GM19240 (cell line): Measurements from ENCODE around the gene SLC39A10.
"Not testable (repeated sequence)": the region's sequence is repeated elsewhere in the genome, so short reads cannot be mapped to it uniquely, and the experiment has no call there.

Experiments
- DNase-seq: peaks from one replicate; pipeline ENCODE4 v3.0.0; 2011; ENCODE audit warnings: low spot score; ENCODE audit not compliant: insufficient read length

Gene SLC39A10

DNA sequence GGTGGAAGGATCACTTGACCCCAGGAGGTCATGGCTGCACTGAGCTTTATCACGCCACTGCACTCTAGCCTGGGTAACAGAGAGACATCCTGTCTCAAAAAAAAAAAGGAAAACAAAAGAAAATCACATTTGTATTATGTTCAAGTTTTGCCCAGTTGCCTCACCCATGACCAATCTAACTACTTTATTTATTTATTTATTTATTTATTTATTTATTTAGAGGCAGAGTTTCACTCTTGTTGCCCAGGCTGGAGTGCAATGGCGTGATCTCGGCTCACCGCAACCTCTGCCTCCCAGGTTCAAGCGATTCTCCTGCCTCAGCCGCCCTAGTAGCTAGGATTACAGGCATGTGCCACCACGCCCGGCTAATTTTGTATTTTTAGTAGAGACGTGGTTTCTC, 12.3 kb upstream of the SLC39A10 start:
- not testable (repeated sequence) for DNase-seq

DNA sequence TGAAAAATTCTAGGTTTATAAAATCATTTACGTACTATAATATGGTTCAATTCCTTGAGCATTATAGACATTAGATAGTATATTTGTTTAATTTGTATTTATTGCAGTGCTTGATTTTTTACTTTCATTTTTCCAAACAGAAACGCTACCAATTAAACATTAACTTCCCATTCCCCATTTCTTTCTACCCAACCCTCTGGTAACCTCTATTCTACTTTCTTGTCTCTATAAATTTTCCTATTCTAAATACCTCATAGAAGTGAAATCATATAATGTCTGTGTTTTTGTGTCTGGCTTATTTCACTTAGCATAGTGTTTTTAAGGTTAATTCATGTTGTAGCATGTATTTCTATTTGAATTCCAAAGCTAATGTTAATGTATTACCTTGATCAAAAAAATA, 11.6 kb upstream of the SLC39A10 start:
- no peak for DNase-seq

DNA sequence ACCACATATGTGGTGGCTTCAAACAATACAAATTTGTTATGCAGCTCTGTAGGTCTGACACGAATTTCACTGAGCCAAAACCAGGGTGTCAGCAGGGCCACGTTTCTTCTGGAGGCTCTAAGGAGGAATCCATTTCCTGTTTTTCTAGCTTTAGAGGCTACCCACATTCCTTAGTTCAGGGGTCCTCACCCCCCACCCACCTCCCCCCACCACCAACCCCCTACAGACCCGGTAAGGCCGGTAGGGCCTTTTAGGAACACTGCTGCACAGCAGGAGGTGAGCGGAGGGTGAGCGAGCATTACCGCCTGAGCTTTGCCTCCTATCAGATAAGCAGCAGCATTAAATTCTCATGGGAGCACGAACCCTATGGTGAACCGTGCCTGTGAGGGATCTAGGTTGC, 10.6 kb upstream of the SLC39A10 start:
- DNase-seq, result no peak

DNA sequence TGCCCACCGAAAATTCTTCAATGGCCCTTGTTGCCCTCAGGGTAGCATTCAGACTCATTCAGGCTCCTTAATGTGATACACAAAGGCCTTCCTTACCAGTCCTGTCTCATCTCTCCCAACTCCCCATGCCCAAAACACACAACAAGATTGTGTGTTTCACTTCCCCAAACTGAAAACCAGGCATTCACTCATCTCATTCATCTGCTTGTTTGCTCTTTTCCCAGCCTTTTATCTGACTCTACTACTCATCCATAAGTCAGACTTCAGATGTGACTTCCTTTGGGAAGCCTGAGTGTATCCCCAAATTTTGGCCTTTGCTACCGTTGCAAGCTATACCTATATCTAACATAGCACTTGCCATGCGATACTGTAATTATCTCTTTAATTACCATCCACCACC, 9.7 kb upstream of the SLC39A10 start:
- no peak for DNase-seq

DNA sequence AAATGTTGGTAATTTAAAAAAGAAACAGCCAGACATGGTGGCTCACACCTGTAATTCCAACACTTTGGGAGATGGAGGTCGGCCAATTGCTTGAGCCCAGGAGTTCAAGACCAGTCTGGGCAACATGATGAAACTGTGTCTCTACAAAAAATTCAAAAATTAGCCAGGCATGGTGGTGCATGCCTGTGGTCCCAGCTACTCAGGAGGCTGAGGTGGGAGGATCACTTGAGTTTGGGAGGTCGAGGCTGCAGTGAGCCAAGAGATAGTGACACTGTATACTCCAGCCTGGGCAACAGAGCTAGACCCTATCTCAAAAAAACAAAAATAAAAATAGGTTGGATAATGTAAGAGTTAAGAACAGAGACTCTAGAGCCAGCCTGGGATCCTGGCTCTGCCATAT, 8.7 kb upstream of the SLC39A10 start:
- not testable (repeated sequence) for DNase-seq

DNA sequence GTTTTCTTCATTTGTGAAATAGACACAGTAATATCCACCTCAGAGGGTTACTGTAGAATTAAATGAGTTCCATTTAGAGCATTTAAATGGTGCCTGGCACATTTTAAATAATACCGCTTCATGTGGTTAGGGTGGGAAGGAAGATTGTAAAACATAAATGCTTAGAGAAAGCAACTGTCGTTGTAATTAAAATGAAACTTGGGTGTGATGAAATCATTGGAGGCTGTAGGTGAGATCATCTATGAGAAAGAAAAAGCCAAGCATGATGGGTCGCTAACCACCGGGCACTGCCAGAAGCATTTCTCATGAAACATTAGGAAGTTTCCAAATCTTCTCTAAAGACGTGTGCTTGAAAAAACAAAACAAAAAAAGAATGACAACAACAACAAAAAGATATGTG, 8.2 kb upstream of the SLC39A10 start:
- no peak for DNase-seq

DNA sequence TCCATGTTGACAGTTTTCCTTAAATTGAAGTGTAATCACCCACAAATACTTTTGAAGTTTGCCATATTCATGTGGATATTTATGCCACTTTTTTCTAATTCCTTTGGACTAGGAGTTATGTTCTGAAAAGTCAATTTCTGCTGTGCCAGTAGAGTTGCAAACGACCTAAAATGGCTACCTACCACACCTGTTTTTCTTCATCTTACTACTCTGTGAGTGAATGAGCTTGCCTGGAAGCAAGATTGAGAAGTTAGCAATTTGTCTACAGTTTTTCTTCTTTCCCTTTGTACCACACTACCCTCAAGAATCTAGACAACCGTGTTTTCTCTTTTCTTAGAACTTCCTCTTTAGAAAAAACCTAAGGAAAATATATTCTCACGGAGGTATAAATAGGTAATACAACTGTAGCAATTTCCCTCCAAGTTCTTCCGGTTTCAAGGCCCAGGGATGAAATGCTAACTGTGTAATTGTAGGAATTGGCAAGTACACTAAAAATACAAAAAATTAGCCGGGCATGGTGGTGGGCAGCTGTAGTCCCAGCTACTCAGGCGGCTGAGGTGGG, 7.3 kb upstream of the SLC39A10 start:
- DNase-seq, result no peak

DNA sequence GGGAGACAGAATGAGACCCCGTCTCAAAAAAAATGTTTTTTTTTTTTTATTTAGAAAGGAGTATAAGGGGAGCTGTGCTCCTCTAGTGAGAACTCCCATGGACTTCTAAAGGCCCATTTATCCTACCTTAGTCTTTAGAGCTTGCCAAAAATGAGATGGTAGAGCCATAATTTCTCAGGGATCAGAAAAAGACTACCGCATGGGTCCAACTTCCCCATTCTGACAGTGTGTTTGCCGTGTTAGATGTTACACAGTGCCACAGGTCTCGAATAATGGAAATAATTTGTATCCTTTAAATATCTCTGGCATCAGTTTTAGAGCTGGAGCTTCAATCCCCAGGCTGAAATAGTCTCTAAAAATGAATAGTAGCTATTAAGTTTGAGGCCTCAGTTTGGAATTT, 6.0 kb upstream of the SLC39A10 start:
- DNase-seq, result no peak

DNA sequence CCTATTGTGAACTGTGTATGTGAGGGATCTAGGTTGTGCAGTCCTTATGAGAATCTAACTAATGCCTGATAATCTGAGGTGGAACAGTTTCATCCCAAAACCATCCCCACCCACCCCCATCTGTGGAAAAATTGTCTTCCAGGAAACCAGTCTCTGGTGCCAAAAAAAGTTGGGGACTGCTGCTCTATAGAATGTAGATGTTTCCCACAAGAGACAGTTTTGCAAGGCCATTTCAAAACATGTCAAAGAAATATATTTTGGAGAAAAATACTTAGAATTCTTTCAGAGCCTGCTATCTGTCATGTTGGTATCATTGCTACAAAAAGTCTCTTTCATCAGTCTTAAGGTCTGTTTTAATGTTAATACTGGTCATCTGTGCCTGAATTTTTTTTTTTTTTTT, 4.1 kb upstream of the SLC39A10 start:
- DNase-seq, result no peak

DNA sequence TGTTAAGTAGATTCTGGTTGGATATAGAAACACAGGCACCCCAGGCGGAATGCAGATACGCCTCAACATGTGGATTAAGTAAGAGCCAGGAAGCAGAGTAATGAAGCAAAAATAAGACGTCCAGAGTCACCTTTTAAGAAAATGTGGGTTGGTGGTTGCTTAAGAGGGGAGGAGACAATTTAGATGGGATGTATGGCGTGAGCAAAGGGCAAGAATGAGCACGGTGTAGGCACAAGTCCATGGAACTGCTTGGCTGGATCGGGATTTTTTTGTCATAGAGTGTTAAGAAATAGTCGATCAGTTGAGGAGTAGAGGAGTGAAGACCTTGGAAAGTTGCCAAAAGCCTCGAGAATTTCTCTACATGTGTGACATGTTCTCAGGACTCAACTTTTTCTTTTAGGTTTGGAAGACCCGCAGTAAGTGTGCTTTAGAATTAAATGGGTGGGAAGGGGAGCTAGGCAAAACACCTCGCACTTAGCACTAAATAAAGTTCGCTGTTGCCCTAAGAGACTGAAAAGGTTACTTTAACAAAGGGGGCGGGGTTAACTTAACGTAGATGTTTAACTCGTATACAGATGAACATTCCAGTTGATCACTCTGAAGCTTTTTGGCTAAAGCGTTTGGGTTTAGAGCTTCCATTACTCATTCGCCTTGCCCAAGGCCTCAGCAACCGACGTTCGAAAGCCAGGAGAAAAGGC, 716 bp upstream of the SLC39A10 start:
- no peak for DNase-seq

DNA sequence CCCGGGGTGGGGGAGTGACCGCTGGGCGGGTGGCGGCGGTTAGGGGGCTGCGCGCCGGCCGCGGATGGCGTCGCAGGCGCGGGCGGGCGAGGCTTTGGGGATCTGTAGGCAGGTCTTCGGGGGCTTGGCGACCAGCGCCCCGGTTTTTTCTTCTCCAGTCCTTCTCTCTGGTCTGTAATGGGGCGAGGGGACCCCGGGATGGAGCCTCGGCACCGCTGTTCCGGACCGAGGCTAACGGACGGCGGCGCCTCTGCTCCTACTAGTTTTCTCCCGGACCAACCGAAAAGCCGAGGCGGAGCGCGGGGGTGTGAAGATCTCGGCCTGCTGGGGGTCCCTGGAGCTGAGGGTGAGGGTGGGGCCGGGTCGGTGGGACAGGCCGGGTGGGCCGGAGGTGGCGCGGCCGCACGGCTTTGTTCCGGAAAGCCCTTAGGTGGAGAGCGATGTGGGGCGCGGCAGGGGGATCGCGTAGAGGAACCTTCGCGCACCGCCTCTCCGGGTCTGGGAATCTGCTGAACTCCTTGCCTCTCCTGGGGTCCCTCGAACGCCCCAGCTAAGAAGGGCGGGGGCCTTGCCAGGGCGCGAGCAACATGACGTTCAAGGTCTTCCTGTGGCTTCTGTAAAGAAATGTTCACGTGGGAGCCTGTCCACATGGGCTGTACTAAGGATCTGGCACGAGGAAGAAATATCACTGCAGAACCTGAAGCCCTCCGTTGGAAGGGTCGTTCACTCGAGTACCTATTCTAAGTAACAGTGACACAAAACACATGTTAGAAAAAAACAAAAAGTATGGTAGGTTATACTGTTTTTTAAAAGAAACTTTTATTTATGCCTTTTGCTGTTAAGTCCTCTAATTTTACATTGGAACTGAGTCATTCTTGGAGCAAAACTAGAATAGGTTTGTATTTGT, 861 bp downstream of the SLC39A10 start:
- no peak for DNase-seq

DNA sequence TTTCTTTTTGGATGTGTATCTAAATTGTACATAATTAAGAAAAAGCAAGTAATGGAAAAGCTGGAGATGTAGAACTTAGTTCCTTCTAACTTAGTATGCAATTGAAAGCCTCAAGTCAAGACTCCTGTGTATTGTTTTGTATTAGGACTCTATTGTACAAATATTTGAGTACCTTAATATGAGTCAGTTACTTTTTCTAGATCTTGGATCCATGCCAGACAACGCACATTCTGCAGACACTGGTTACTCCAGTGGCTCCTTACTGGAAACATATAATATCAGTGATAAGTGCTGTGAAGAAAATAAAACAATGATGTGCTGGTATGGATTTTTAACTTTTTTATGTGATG, 1.5 kb downstream of the SLC39A10 start:
- no peak for DNase-seq

DNA sequence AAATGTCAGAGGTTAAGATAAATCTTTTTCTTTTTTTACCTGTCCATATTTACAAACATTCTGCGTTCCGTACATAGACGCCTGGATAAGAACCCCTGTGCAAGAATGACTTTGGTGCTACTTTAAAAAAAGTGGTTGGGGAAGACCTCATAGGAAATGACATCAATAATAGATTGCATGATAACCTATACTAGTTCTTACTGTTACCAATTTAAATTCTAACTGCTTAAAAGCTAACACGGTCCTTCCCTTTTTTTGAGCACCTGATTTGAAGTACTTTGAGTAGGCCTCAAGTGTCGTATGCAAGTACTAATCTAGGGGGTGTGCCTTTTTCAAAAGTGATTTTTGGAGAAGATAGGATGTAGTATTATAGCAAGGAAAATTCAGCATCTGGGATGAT, 2.1 kb downstream of the SLC39A10 start:
- DNase-seq, result no peak

DNA sequence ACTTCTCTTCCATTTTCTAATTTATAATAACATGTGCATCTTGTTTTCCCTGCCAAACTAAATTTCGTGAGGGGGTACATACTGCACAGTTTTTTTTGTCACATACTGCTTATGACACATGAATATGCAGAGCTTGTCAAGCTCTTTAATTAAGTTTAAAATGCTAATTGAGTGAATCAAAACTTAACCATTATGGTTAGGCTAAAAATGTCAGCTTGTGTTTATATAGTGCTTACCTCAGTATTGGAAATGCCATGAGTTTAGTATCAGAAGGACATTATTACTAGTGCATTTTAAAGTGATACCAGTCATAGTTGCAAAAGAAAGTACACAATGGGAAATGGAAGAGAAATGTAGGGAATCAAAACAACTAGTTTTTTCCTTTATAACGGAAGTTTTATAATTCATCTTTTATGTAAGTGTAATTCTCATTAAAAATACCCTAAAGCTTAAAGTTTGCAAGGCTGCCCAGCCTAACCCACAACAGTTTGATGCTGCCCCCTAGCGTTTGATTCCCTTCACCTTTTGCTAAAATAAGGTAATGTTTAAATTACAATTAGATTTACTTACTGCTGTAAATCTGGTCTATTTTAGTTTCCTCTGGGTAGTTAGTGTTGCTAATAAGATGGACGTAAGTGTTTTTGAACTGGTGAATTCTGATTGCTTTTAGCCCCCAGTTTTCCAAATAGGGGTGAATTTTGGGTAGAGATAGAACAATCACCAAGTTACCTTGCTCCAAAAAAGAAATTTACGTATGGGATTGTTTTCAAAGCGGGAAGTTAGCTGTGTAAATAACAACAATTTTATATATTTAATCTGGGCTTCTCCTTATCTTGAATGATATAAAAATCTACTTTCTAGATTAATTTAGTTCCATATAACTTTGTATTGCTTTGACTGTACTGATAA, 3.2 kb downstream of the SLC39A10 start:
- no peak for DNase-seq

DNA sequence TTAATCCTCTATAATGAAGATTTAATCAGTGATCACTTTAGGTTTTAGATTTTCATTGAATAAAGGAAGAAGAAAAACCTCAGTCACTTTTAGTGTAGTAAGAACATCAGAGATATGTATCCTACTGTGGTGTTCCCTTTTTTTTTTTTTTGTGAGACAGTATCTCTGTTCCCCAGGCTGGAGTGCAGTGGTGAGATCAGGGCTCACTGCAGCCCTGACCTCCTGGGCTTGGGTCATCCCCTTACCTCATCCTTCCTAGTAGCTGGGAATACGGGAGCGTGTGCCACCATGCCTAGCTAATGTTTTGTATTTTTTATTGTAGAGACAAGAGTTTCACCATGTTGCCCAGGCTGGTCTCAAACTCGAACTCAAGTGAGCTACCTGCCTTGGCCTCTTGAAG, 5.1 kb downstream of the SLC39A10 start:
- DNase-seq, result no peak

DNA sequence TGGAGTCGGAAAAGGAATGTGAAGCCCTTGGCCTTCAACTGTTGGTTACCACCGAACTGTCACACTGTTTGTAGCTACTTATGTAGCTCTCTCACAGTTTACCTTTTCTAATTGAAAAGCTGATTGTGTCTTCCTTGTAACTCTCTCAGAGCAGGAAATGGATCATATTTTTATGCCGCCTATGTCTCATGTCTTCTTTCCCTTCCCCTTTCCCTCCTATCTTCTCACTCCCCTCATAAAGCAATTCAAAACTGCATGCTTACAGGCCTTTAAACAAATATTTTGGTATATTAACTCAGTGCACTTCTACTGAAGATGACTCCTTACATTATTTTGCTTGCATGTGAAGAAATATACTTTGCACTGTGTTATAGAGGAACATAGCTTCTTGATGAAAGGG, 6.0 kb downstream of the SLC39A10 start:
- DNase-seq, result no peak

DNA sequence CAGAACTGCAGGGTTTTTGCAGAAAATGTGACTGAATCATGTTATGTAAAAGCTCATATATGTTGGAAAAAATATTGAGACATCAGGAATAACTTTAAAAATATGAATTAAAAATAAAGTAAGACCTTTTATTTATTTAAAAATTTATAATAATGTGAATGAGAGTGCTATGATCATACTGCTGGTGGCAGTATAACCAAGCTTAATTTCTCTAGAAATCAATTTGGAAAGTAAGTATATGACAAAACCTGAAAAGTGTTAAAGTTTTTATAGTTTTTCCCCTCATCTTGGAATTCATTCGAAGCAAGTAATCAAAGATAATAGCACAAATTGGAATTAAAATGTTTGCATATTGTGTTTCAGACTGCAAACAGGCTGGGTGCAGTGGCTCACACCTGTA, 7.5 kb downstream of the SLC39A10 start:
- no peak for DNase-seq

DNA sequence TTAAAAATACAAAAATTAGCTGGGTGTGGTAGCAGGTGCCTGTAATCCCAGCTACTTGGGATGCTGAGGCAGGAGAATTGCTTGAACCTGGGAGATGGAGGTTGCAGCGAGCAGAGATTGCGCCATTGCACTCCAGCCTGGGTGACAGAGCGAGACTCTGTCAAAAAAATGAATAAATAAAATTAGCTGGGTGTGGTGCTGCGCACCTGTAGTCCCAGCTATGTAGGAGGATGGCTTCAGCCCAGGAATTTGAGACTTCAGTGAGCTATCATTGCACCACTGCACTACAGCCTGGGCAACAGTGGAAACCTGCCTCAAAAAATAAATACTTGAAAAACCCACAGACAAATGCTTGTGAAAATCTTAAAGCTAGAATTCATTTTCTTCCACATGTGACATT, 8.1 kb downstream of the SLC39A10 start:
- DNase-seq, result not testable (repeated sequence)

DNA sequence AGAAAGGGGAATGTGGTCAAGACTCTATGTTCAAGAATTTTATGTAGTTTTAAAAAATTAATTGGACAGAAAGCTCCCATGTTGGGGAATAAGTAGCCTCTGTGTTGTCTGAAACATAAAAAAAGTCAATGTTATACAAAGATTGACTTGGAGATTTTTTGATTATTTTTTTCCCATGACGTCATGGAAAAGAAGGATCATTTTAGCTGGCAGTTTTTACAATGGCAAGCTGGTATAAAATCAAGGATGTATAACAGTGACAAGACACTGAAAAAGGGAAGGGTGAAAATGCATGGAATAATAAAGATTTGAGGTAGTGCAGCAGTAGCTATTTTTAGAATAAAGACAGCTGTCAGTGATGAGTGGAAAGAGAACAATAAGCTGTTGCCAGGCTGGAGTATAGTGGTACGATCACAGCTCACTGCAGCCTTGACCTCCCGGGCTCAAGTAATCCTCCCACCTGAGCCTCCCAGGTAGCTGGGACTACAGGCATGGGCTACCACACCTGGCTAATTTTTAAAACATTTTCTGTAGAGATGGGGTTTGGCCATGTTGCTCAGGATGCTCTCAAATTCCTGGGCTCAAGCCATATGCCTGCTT, 9.2 kb downstream of the SLC39A10 start:
- DNase-seq, result no peak

DNA sequence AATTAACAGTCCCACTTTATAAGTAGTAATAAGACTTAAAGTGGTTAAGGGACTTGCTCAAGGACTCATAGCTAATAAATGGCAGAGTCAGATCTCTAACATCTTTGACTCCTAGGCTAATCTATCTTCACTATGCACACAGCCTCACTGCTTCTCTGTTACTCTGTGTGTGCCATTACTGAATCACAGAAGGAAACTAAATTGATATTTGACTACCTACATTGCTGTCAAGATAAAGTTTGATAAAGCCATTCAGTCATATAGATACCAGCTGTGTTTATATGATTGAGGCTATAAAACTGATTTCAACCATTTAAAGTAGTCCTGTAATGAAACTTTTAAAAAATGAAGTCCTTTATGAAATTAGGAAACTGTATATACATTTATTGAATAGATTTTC, 10.9 kb downstream of the SLC39A10 start:
- DNase-seq, result no peak

DNA sequence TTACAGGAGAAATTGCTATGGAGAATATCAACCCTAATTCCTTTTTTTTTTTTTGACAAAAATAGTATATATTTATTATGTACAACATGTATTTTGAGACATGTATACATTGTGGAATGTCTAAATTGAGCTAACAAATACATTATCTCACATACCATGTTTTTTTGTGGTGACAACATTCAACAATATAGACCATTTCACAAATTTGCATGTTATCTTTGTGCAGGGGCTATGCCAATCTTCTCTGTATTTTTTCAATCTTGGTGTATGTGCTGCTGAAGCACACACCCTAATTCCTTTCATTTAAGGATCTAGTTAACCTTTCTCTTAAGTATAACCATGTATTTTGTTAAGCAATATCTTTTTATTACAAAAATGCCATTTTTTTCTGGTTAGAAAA, 13.2 kb downstream of the SLC39A10 start:
- DNase-seq, result no peak
